Fibroblast of peridontal ligament (primary cell): ENCODE data around the gene MAPK6.

Experiments used
- DNase-seq: peaks from one replicate; pipeline ENCODE4 v3.0.0-alpha.2; 2010; ENCODE audit errors: extremely low read depth

Gene MAPK6

DNA sequence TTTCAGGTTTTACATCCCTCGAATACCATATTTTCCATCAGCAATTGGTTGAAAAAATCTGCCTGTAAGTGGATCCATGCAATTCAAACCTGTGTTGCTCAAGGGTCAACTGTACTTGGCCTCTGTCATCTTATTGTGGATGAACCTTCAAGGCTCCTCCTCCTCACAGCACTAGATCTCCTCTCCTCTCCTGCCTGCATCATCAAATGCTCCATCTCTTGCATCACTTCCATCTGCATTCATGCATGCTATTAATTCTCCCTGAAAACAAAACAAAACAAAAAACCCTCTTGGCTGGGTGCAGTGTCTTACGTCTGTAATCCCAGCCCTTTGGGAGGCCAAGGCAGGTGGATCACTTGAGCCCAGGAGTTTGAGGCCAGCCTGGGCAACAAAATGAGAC is 83.4 kb downstream of the MAPK6 start:
- DNase-seq: peak; percentile 84

DNA sequence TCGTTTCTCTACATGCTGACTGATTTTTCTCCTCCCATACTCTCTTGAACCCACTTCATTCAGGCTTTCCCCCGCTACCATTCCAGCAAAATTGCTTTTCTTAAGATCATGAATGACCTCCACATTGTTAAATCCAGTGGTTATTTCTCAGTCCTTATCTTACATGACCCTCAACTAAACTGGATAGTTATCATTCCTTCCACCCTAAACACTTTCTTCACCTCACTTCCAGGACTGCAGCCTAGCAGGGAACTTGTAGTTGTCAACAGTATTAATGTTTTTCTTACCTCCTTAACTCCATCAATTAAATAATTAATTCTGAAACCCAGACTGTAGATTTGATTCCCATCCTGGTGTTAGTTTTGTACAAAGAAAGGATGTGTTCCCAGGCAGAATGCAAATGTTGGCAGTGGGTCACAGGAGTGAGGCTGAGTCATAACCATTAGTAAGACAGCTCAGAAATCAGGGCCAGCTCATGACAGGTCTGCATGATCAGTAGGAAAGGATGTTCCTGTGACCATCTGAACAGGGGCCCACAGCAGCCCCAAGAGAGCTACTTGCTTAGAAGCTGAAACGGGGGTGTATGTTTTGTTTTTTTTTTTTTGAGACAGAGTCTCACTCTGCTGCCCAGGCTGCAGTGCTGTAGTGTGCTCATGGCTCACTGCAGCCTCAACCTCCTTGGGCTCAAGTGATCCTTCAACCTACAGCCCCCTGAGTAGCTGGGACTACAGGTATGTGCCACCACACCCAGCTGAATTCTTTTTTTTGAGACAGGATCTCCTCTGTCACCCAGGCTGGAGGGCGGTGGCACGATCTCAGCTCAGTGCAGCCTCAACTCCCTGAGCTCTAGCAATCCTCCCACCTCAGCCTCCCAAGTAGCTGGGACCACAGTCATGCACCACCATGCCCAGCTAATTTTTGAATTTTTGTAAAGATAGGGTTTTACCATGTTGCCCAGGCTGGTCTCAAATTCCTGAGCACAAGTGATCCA is 84.5 kb downstream of the MAPK6 start:
- peak; percentile 91 for DNase-seq

DNA sequence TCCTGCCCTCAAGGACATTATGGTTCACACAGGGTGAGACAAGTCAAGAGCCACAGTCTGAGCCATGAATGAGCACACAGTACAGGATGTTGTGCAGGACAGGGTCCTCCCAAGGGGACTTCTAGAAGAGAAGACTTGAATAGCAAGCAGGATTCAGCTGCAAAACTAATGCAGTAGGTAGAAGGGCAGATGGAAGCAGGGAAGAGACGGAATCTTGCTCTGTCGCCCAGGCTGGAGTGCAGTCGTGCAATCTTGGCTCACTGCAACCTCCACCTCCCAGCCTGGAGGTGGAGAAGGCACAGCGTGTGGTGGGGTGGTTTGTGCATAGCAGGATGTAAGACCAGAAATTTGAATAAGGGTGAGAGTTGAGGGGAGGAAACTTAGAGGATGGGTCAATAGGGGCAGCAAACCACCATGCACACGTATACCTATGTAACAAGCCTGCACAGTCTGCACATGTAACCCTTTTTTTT is 85.5 kb downstream of the MAPK6 start:
- DNase-seq: no peak

DNA sequence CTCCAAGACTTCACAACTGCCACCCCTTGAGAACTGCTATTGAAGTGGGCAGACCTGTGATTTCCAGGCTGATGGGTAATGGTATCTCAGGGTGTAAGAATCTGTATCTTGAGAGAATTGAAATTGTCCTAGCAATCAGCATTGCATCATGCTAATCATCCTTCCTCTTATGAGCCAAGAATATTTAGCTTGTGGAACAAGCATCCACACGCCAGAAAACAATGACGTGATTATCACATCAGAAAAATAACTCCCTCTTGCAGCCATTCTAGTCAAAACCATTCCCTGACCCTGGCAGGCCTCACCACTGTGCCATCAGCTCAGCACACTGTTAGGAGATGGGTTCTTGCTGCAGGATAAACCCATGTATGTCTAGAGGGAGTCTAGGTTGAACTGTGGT is 86.8 kb downstream of the MAPK6 start:
- no peak for DNase-seq

GRCh38 chr15:52106641-52107040 is 87.6 kb downstream of the MAPK6 start:
- no peak for DNase-seq

GRCh38 chr15:52107238-52107637 is 88.2 kb downstream of the MAPK6 start:
- DNase-seq: no peak

GRCh38 chr15:52109559-52110451 is 90.8 kb downstream of the MAPK6 start:
- DNase-seq: no peak

GRCh38 chr15:52111517-52112202 is 92.6 kb downstream of the MAPK6 start:
- DNase-seq: no peak

DNA sequence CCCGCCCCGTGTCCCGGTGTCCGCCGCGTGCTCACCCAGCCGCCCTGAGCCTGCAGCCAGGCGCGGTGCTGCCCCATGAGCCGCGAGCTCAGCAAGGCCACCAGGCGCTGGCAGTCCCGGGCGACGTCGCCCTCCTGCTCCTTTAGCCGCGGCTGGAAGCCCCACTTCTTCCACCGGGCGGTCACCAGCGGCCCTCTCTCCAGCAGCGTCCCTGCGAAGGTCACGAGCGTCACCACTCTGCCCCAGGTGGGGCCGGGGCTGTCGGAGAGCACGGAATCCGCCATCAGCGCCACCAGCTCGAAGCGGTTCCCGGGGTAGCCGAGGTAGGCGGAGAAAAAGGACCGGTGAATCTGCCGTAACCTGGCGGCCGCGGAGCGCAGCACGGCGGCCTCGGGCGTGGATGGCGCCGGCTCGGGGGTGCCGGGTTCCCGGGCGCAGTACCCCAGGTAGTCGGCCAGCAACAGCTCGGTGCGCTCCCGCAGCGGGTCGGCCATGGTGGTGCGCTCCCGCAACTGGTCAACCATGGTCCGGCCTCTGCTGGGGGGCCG is 93.3 kb downstream of the MAPK6 start:
- DNase-seq: no peak

- DNase-seq: no peak
Measured at GRCh38 chr15:52113235-52113634, 94.2 kb downstream of the MAPK6 start.

DNA sequence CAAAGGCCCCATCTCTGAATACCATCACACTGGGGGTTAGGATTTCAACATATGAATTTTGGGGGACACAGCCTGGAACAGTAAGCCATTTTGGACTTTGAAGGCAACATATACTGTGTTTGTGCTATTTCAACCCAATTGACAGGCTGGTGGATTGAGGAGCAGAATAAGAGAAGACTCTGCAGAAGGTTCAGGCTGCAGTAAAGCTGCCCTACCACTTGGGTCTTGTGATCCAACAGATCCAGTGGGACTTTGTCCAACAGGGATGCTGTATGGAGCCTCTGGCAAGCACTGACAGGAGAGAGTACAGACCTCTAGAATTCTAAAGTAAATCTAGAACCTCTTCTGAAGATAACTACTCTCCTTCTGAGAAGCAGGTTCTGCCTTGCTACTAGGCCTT is 94.7 kb downstream of the MAPK6 start:
- DNase-seq: no peak

- DNase-seq: no peak
Measured at GRCh38 chr15:52114261-52115055, 95.4 kb downstream of the MAPK6 start.

- no peak for DNase-seq
Measured at GRCh38 chr15:52115598-52116427, 96.8 kb downstream of the MAPK6 start.
